GM12865 (cell line): ENCODE results near the gene CCDC134.

Experiments used
- DNase-seq: peaks from one replicate; pipeline ENCODE4 v3.0.0; 2010; ENCODE audit warnings: low read depth
- H3K4me3 ChIP-seq: 2 replicates; pipeline ENCODE4 v1.5.1; 2011; ENCODE audit warnings: mild to moderate bottlenecking, low read depth, low read length, control low read depth
- TF ChIP-seq, protein P1 (sequence below): IDR thresholded peaks from 2 replicates; pipeline ENCODE4 v1.5.1; 2011; ENCODE audit warnings: low read length, control low read depth, low read depth, inconsistent platforms; ENCODE audit not compliant: insufficient read depth; ENCODE audit errors: missing control alignments

CCDC134 gene

DNA sequence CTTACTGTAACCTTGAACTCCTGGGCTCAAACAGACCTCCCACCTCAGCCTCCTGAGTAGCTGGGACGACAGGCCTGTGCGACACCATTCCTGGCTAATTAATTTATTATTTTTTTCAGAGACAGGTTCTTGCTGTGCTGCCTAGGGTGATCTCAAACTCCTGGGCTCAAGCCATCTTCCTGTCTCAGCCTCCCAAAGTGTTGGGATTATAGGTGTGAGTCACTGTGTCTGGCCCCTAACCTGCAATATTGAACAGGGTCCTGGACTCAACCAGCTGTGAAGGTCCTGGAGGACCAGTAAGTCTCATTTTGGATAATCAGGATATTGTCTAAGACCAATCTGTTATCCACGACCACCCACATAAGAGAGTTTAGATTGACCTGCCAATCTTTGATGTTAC lies 15.2 kb downstream of the CCDC134 start:
- H3K4me3 ChIP-seq, result no peak overlapping the region
- TF ChIP-seq, protein P1, sequence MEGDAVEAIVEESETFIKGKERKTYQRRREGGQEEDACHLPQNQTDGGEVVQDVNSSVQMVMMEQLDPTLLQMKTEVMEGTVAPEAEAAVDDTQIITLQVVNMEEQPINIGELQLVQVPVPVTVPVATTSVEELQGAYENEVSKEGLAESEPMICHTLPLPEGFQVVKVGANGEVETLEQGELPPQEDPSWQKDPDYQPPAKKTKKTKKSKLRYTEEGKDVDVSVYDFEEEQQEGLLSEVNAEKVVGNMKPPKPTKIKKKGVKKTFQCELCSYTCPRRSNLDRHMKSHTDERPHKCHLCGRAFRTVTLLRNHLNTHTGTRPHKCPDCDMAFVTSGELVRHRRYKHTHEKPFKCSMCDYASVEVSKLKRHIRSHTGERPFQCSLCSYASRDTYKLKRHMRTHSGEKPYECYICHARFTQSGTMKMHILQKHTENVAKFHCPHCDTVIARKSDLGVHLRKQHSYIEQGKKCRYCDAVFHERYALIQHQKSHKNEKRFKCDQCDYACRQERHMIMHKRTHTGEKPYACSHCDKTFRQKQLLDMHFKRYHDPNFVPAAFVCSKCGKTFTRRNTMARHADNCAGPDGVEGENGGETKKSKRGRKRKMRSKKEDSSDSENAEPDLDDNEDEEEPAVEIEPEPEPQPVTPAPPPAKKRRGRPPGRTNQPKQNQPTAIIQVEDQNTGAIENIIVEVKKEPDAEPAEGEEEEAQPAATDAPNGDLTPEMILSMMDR, result no peak
- no peak for DNase-seq

DNA sequence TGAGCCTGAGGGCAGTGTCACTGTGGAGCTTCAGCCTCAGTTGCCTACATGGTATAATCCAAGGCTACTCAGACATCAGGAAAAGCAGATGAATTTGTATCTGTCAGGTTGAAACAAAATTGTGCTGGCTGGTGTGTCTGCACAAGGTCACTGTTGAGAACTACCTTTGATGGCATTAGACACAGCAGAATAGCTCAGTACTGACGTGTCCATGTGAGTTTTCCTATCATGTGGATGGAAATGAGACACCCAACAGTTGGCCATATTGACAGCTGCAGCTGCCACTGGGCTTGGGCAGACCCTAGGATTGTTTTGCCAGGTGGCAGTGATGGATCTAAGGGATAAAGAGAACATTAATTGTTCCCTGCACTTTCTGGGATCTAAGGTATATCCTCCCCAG lies 15.8 kb downstream of the CCDC134 start:
- TF ChIP-seq, protein P1, result no peak
- DNase-seq, result no peak
- no peak overlapping the region for H3K4me3 ChIP-seq

DNA sequence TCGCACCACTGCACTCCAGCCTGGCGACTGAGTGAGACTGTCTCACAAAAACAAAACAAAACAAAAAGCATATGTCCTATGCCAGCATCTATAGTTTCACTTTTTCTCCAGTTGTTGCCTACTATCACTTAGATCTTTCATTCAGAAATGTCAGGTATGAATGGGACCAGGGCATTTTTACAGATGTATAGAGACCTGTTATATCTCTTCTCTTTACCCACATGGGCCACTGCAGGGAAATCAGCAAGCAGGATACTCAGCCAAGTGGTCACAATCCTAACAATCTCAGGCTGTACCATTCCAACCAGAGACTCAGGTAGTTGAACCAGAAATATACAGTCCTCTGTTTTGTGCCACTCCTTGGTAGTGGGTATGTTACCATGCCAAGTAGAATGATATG lies 16.4 kb downstream of the CCDC134 start:
- TF ChIP-seq, protein P1, result no peak
- no peak for DNase-seq
- H3K4me3 ChIP-seq, result no peak overlapping the region

DNA sequence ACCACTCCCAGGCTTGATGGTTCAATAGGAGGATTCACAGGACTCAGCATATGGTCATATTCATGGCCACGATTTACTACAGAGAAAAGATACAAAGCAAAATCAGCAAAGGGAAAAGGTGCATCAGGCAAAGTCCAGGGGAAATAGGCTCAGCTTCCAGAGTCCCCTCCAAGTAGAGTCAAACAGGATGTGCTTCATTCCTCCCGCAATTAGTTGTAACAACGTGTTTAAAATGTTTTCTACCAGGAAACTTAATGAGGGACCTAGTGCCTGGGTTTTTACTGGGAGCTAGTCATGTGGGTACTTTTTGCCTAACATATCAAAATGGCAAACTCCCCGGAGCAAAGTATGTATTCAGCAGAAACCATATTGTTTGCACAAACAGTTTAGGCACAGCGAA lies 17.5 kb downstream of the CCDC134 start:
- TF ChIP-seq, protein P1, result no peak
- no peak overlapping the region for H3K4me3 ChIP-seq
- DNase-seq, result no peak

DNA sequence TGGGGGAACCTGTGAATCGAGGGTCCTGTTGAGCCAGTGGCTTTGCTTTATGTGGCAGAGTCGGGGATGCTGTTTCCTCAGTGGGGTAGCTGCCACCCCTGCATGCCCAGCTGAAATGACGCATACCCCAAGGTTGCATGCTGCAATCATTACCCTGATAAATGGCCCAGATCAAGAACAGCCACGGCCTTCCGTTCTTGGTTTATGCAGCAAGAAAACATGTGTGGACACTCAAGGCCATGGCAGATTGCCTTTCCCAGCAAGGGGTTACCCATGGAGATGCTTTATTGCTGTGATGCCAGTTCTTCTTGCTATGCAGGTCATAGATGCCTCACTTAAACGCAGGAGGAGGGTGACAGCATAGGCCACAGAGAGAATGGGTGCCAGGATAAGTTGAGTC lies 18.1 kb downstream of the CCDC134 start:
- DNase-seq, result no peak
- TF ChIP-seq, protein P1, result no peak
- no peak overlapping the region for H3K4me3 ChIP-seq

DNA sequence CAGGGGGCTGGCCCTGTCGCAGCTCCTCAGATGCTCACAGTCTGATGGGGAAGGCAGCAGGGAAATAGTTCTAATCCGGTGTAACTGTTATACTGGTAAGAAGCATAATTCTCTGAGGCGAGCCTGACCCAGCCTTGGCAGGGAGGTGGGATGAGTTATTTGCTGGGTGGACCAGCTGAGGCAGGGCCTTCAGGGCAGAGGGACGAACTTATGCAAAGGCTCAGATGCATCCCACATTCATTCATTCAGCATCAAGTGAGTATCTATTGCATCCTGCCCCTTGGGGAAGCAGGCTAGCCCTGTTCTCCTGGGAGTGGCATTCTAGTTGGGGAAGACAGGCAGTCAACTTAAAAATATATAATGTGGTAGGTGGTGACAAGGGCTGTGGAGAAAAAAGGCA lies 18.8 kb downstream of the CCDC134 start:
- TF ChIP-seq, protein P1, result no peak
- no peak overlapping the region for H3K4me3 ChIP-seq
- DNase-seq, result no peak

DNA sequence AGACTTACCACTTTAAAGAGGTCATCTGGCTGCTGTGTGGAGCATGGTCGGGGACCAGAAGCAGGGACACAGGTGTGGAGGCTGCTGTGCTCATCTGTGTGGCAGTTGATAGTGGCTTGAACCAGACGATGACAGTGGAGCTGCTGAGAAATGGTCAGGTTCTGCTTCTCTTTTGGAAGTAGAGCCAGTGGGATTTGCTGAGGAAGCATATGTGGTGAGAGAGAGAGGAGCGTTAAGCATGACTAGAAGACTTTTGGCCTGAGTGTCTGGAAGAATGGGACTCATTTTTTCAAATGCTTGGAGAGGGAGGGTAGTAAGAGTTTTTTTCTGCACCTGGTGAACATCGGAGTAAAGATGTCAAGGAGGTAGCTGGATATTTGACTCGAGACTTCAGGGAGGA lies 20.0 kb downstream of the CCDC134 start:
- no peak overlapping the region for H3K4me3 ChIP-seq
- TF ChIP-seq, protein P1, result no peak
- no peak for DNase-seq
